ENCODE measurements around the gene WDR35. TPM values are rescaled to one million over a fixed set of nuclear protein-coding genes. Genes with fewer than 3 reads are reported as not detected.

The WDR35 gene
- total and polyA plus RNA-seq, 2 donors (not counting 3 experiments of a cell fraction or from before 2014, with no cell fraction given): 3.6 to 8.0 TPM

GRCh38 chr2:19898592-19899329 is 91.1 kb downstream of the WDR35 start:
- POLR2A ChIA-PET: no interaction called here

GRCh38 chr2:19897623-19898245 is 92.2 kb downstream of the WDR35 start:
- H3K27me3 ChIP-seq (ENCODE audit: control insufficient read depth in 2 of 2, insufficient read depth in 2 of 2, low read length in 2 of 2): no peaks in the 10 kb centered on the region
- BruUV-seq (replicated peaks): no TSS peak
- ChIA-PET CTCF (interaction anchor here (1.2 kb wide), 1 partner anchor 9 kb away, joined by 5 read pairs; no protein-coding TSS in a partner anchor), POLR2A (no interaction called here)
- DNase-seq (ENCODE audit: low read depth, low spot score): no peak
- intact Hi-C loops (cut with micrococcal nuclease) (no loop called here), dilution Hi-C loops (cut with MboI; ENCODE audit: extremely low pct_ligation_motif_present, low sequenced_read_pairs) (no loop called here)
- no peak overlapping the region for H3K27ac ChIP-seq (ENCODE audit: insufficient read depth, low read depth, low read length)
- no peak overlapping the region for H2AFZ ChIP-seq (ENCODE audit: low read depth, low read length)
- H4K20me1 ChIP-seq (replicated peaks; ENCODE audit: control insufficient read depth, extremely low read depth, insufficient read depth, low read length): no peaks in the 10 kb centered on the region
- H3K9me3 ChIP-seq (replicated peaks; ENCODE audit: control insufficient read depth, insufficient read depth, low read length): no peaks in the 10 kb centered on the region
- no peak overlapping the region for H3K4me3 ChIP-seq (replicated peaks in 1 of 3; ENCODE audit: insufficient read depth in 1 of 3, low read depth in 1 of 3, low read length in 3 of 3)
- peaks cover 22% of the 10 kb centered on the region for H3K4me1 ChIP-seq (ENCODE audit: control insufficient read depth, extremely low read depth, insufficient read depth, low read length)
- no peaks in the 10 kb centered on the region for H3K36me3 ChIP-seq (ENCODE audit: control insufficient read depth in 2 of 2, extremely low read depth in 1 of 2, insufficient read depth in 2 of 2, low read length in 2 of 2)
- no peak overlapping the region for H3K9ac ChIP-seq (replicated peaks; ENCODE audit: extremely low read depth, insufficient read depth, low read length)
- peak overlapping the region; percentile 12 for H3K4me2 ChIP-seq (ENCODE audit: insufficient read depth, low read length)
- TF ChIP-seq CTCF (IDR thresholded peaks at IDR 0.05; ENCODE audit: extremely low read depth in 1 of 2, insufficient read depth in 1 of 2, low read depth in 1 of 2, low read length in 2 of 2) (no peak), MYC (IDR thresholded peaks at IDR 0.05; ENCODE audit: low read depth, low read length) (no peak), POLR2A (IDR thresholded peaks at IDR 0.05; ENCODE audit: low read depth, low read length) (no peak), MAX (IDR thresholded peaks at IDR 0.05; ENCODE audit: insufficient read depth, insufficient read length) (no peak), EZH2 (IDR thresholded peaks at IDR 0.05; ENCODE audit: borderline replicate concordance, low read depth, low read length, severe bottlenecking) (no peak), GATA2 (IDR thresholded peaks at IDR 0.05; ENCODE audit: insufficient read depth, insufficient read length, low read depth, low read length) (no peak), JUN (IDR thresholded peaks at IDR 0.05; ENCODE audit: borderline replicate concordance, insufficient read depth, insufficient read length, low read depth) (no peak), POLR2AphosphoS5 (IDR thresholded peaks at IDR 0.05; ENCODE audit: insufficient read depth, low read depth, low read length) (no peak), FOS (IDR thresholded peaks at IDR 0.05; ENCODE audit: borderline replicate concordance, insufficient read depth, low read length) (no peak)
- peaks cover 42% of the 10 kb centered on the region for H3K79me2 ChIP-seq (ENCODE audit: control insufficient read depth, insufficient read depth, low read length)
- no peak for FAIRE-seq
- H3K9me1 ChIP-seq (replicated peaks; ENCODE audit: control insufficient read depth, extremely low read depth, insufficient read depth, low read length): no peaks in the 10 kb centered on the region

More at GRCh38 chr2:19898592-19899329, 91.1 kb downstream of the WDR35 start:
- CTCF ChIA-PET: interaction anchor here (1.2 kb wide), 1 partner anchor 10 kb away, joined by 5 read pairs; no protein-coding TSS in a partner anchor
- intact Hi-C loops (cut with micrococcal nuclease): no loop called here
- Histone ChIP-seq H4K20me1 (replicated peaks; ENCODE audit: control insufficient read depth, extremely low read depth, insufficient read depth, low read length) (no peaks in the 10 kb centered on the region), H3K4me3 (replicated peaks in 1 of 3; ENCODE audit: insufficient read depth in 1 of 3, low read depth in 1 of 3, low read length in 3 of 3) (no peak overlapping the region), H3K4me2 (ENCODE audit: insufficient read depth, low read length) (peak overlapping the region; percentile 12), H3K4me1 (ENCODE audit: control insufficient read depth, extremely low read depth, insufficient read depth, low read length) (peaks cover 25% of the 10 kb centered on the region), H3K9me1 (replicated peaks; ENCODE audit: control insufficient read depth, extremely low read depth, insufficient read depth, low read length) (no peaks in the 10 kb centered on the region), H3K36me3 (ENCODE audit: control insufficient read depth in 2 of 2, extremely low read depth in 1 of 2, insufficient read depth in 2 of 2, low read length in 2 of 2) (no peaks in the 10 kb centered on the region), H2AFZ (ENCODE audit: low read depth, low read length) (no peak overlapping the region), H3K79me2 (ENCODE audit: control insufficient read depth, insufficient read depth, low read length) (peaks cover 42% of the 10 kb centered on the region), H3K9me3 (replicated peaks; ENCODE audit: control insufficient read depth, insufficient read depth, low read length) (no peaks in the 10 kb centered on the region), H3K9ac (replicated peaks; ENCODE audit: extremely low read depth, insufficient read depth, low read length) (no peak overlapping the region), H3K27me3 (ENCODE audit: control insufficient read depth in 2 of 2, insufficient read depth in 2 of 2, low read length in 2 of 2) (no peaks in the 10 kb centered on the region), H3K27ac (ENCODE audit: insufficient read depth, low read depth, low read length) (no peak overlapping the region)
- dilution Hi-C loops (cut with MboI; ENCODE audit: extremely low pct_ligation_motif_present, low sequenced_read_pairs): no loop called here
- FAIRE-seq (no peak), DNase-seq (ENCODE audit: low read depth, low spot score) (no peak)
- TF ChIP-seq JUN (IDR thresholded peaks at IDR 0.05; ENCODE audit: borderline replicate concordance, insufficient read depth, insufficient read length, low read depth): no peak
- no peak for TF ChIP-seq FOS (IDR thresholded peaks at IDR 0.05; ENCODE audit: borderline replicate concordance, insufficient read depth, low read length)
- BruUV-seq (replicated peaks): no TSS peak
